PC-3 (cell line): ENCODE results near the gene CRYL1. TPM values are rescaled to one million over a fixed set of nuclear protein-coding genes. Genes with fewer than 3 reads are reported as not detected.

Experiments
- ATAC-seq: fragments of 200-7000 bp; cut with Tn5 transposase; 2 replicates; pipeline ENCODE4 v1.9.1; 2020; ENCODE audit warnings: mild to moderate bottlenecking, moderate library complexity
- BruUV-seq: library from RNA; stranded (reverse); fragments of 400-500 nt; replicated peaks from 2 replicates; lab custom pipeline; 2021; lab: Mats Ljungman, UMichigan
- CTCF ChIA-PET: fragments of 300-600 bp; sonication (Branson Sonifier 250); formaldehyde crosslinking; loops from one replicate; lab custom pipeline; 2022; ENCODE audit warnings: antibody characterized with exemption; lab: Charles Lee
- POLR2A ChIA-PET: fragments of 300-600 bp; sonication (Branson Sonifier 250); formaldehyde crosslinking; loops from one replicate; lab custom pipeline; 2022; ENCODE audit warnings: antibody characterized with exemption; ENCODE audit not compliant: unreplicated experiment; lab: Charles Lee
- DNase-seq: peaks from one replicate; pipeline ENCODE4 v3.0.0-alpha.2; 2015
- H2AFZ ChIP-seq: fragments of 300-600 bp; sonication (generic); 2 replicates; pipeline ENCODE4 v1.6.0; 2016; ENCODE audit warnings: antibody characterized with exemption, low read length
- H3F3A ChIP-seq: fragments of 300-600 bp; sonication (generic); one replicate; pipeline ENCODE4 v1.6.0; 2017; ENCODE audit warnings: antibody characterized with exemption, low read length, control low read depth, mild to moderate bottlenecking; ENCODE audit not compliant: unreplicated experiment
- H3K27ac ChIP-seq: fragments of 300-600 bp; sonication (generic); 2 replicates; pipeline ENCODE4 v1.5.1; 2016; ENCODE audit warnings: mild to moderate bottlenecking, low read length
- H3K27me3 ChIP-seq: fragments of 300-600 bp; sonication (generic); 2 replicates; pipeline ENCODE4 v1.6.1; 2016; ENCODE audit warnings: low read length, mixed read lengths
- H3K36me3 ChIP-seq: fragments of 300-600 bp; sonication (generic); 2 replicates; pipeline ENCODE4 v1.6.1; 2016; ENCODE audit warnings: low read depth, mixed run types, low read length, mixed read lengths
- H3K4me1 ChIP-seq: fragments of 300-600 bp; sonication (generic); 2 replicates; pipeline ENCODE4 v1.5.1; 2016; ENCODE audit warnings: low read length; ENCODE audit not compliant: insufficient read depth
- H3K4me2 ChIP-seq: fragments of 300-600 bp; sonication (generic); 2 replicates; pipeline ENCODE4 v1.6.0; 2016; ENCODE audit warnings: low read length
- H3K4me3 ChIP-seq: fragments of 300-600 bp; sonication (generic); 2 replicates; pipeline ENCODE4 v1.5.1; 2016; ENCODE audit warnings: mild to moderate bottlenecking, low read length, mixed read lengths
- H3K79me2 ChIP-seq: fragments of 300-600 bp; sonication (generic); 2 replicates; pipeline ENCODE4 v1.6.1; 2017; ENCODE audit warnings: low read length, mixed read lengths
- H3K9ac ChIP-seq: fragments of 300-600 bp; sonication (generic); 2 replicates; pipeline ENCODE4 v1.6.0; 2016; ENCODE audit warnings: mild to moderate bottlenecking, low read length
- H3K9me2 ChIP-seq: fragments of 300-600 bp; sonication (generic); replicated peaks from 2 replicates; pipeline ENCODE4 v1.6.1; 2016; ENCODE audit warnings: mixed run types, low read length, mixed read lengths
- H3K9me3 ChIP-seq: fragments of 300-600 bp; sonication (generic); 2 replicates; pipeline ENCODE4 v1.6.1; 2016; ENCODE audit warnings: low read length, mixed read lengths
- H4K20me1 ChIP-seq: fragments of 300-600 bp; sonication (generic); 2 replicates; pipeline ENCODE4 v1.6.1; 2016; ENCODE audit warnings: low read length, mixed read lengths
- CTCF ChIP-seq: fragments of 300-600 bp; sonication (generic); conservative IDR thresholded peaks from 2 replicates; pipeline ENCODE4 v1.5.1; 2017; ENCODE audit warnings: antibody characterized with exemption, low read depth, mild to moderate bottlenecking, low read length
- EZH2 ChIP-seq: fragments of 300-600 bp; sonication (generic); IDR thresholded peaks from one replicate; pipeline ENCODE4 v1.6.1; 2017; ENCODE audit warnings: antibody characterized with exemption, mild to moderate bottlenecking, low read length; ENCODE audit not compliant: unreplicated experiment
- EZH2phosphoT487 ChIP-seq: fragments of 300-600 bp; sonication (generic); IDR thresholded peaks from 2 replicates; pipeline ENCODE4 v1.6.1; 2018; ENCODE audit warnings: mild to moderate bottlenecking, antibody characterized with exemption, low read length, borderline replicate concordance
- intact Hi-C: fragments of 100-400 bp; cut with micrococcal nuclease; formaldehyde crosslinking; loops from 2 replicates; pipeline ENCODE4 v1.9.0; 2023
- total RNA-seq: library from RNA; depleted of rRNA; stranded (reverse); fragments of >200 nt; gene quantifications from 2 replicates; pipeline ENCODE4 v1.2.3, GENCODE V29; 2014

Gene CRYL1
- total RNA-seq, 1 experiment from 2014 or later = 20.8 TPM

GRCh38 chr13:20461860-20462532, 63.7 kb downstream of the CRYL1 start:
- no peak overlapping the region for H3K4me3 ChIP-seq
- peaks cover 30% of the 10 kb centered on the region for H3K4me1 ChIP-seq
- no peaks in the 10 kb centered on the region for H3K79me2 ChIP-seq
- H3K9me3 ChIP-seq = no peaks in the 10 kb centered on the region
- no peak overlapping the region for H2AFZ ChIP-seq
- no peak for DNase-seq
- H3K36me3 ChIP-seq = no peaks in the 10 kb centered on the region
- POLR2A ChIA-PET = no interaction called here
- H3K27me3 ChIP-seq = no peaks in the 10 kb centered on the region
- no peak overlapping the region for H3K4me2 ChIP-seq
- H3F3A ChIP-seq = no peaks in the 10 kb centered on the region
- H4K20me1 ChIP-seq = no peaks in the 10 kb centered on the region
- no peak overlapping the region for H3K27ac ChIP-seq
- H3K9me2 ChIP-seq = no peaks in the 10 kb centered on the region
- no peak for ATAC-seq
- no peak for TF ChIP-seq EZH2phosphoT487
- no peak for TF ChIP-seq EZH2
- no peak for TF ChIP-seq CTCF
- no TSS peak for BruUV-seq
- CTCF ChIA-PET = no interaction called here
- no peak overlapping the region for H3K9ac ChIP-seq
- intact Hi-C loops = no loop called here

DNA sequence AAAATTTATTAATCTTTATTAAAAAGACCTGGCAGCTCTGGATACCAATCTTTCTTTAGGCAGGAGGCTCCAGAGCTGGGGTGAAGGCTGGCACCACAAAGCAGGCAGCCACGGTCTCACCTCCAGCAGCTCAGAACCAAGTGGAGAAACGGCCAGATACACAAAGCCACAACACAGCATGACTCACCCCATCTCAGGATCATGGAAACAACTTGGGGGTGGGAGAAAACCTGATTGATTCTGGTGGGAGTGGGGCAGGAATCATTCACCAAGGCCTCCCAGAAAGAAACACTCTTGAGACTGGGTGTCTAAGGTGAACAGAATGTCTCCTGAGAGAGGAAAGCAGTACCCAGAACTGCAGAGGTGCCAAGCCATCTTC, 64.2 kb downstream of the CRYL1 start:
- Histone ChIP-seq H3K27me3 (no peaks in the 10 kb centered on the region), H3K9ac (no peak overlapping the region), H3K9me2 (no peaks in the 10 kb centered on the region), H3K9me3 (no peaks in the 10 kb centered on the region), H3K36me3 (no peaks in the 10 kb centered on the region), H4K20me1 (no peaks in the 10 kb centered on the region), H3K4me1 (peaks cover 30% of the 10 kb centered on the region), H2AFZ (peak overlapping the region; percentile 32), H3F3A (no peaks in the 10 kb centered on the region), H3K4me2 (peak overlapping the region; percentile 20; the same call in 1 of the 2 replicates), H3K4me3 (no peak overlapping the region), H3K27ac (no peak overlapping the region), H3K79me2 (no peaks in the 10 kb centered on the region)
- no TSS peak for BruUV-seq
- ChIA-PET POLR2A (no interaction called here), CTCF (no interaction called here)
- intact Hi-C loops = no loop called here
- peak; percentile 45 for DNase-seq
- ATAC-seq = peak; percentile 42
- no peak for TF ChIP-seq EZH2phosphoT487
- TF ChIP-seq EZH2 = no peak
- no peak for TF ChIP-seq CTCF

GRCh38 chr13:20460761-20461160, 64.9 kb downstream of the CRYL1 start:
- intact Hi-C loops = no loop called here
- H3K4me2 ChIP-seq = no peak overlapping the region

More at GRCh38 chr13:20460761-20461160, 64.9 kb downstream of the CRYL1 start:
- Histone ChIP-seq H3K9me2 (no peaks in the 10 kb centered on the region), H3K36me3 (no peaks in the 10 kb centered on the region), H3K27ac (no peak overlapping the region), H3K4me1 (peaks cover 26% of the 10 kb centered on the region), H3K9me3 (no peaks in the 10 kb centered on the region), H3K79me2 (no peaks in the 10 kb centered on the region), H3K4me3 (no peak overlapping the region), H2AFZ (no peak overlapping the region), H3K9ac (no peak overlapping the region), H3K27me3 (no peaks in the 10 kb centered on the region), H3F3A (no peaks in the 10 kb centered on the region), H4K20me1 (no peaks in the 10 kb centered on the region)
- no peak for TF ChIP-seq EZH2phosphoT487
- no peak for TF ChIP-seq CTCF
- no peak for TF ChIP-seq EZH2
- CTCF ChIA-PET = no interaction called here
- POLR2A ChIA-PET = no interaction called here
- BruUV-seq = no TSS peak
- DNase-seq (no peak), ATAC-seq (no peak)
